ENCODE results near the gene SETD1B.

- TF ChIP-seq CTCF (IDR thresholded peaks at IDR 0.05; ENCODE audit: borderline replicate concordance, extremely low read depth, low read length, poor library complexity, severe bottlenecking), result peak; percentile 99
- TF ChIP-seq EZH2 (IDR thresholded peaks at IDR 0.05; ENCODE audit: borderline replicate concordance, low read depth, low read length, severe bottlenecking), result no peak
Measured at GRCh38 chr12:121795034-121795968, 8.5 kb upstream of the SETD1B start.

All from DND-41 (cell line).